A673 (cell line): ENCODE data around the gene LYPLAL1. TPM values are rescaled to one million over a fixed set of nuclear protein-coding genes. Genes with fewer than 3 reads are reported as not detected.
"Not testable (repeated sequence)": the region's sequence is repeated elsewhere in the genome, so short reads cannot be mapped to it uniquely, and the experiment has no call there.

Source experiments
- BruUV-seq: library from RNA; stranded (reverse); fragments of 400-500 nt; replicated peaks from 2 replicates; lab custom pipeline; 2021; lab: Mats Ljungman, UMichigan
- CTCF ChIA-PET: fragments of 300-600 bp; sonication (Branson Sonifier 250); formaldehyde crosslinking; loops from one replicate; lab custom pipeline; 2022; ENCODE audit warnings: antibody characterized with exemption; lab: Charles Lee
- POLR2A ChIA-PET: fragments of 300-600 bp; sonication (Branson Sonifier 250); formaldehyde crosslinking; loops from one replicate; lab custom pipeline; 2022; ENCODE audit warnings: antibody characterized with exemption; ENCODE audit not compliant: low non-redundant PET; lab: Charles Lee
- DNase-seq: peaks from one replicate; pipeline ENCODE4 v3.0.0-alpha.2; 2015; ENCODE audit warnings: low spot score
- H3K27ac ChIP-seq: fragments of 200-600 bp; sonication (generic); 2 replicates; pipeline ENCODE4 v1.5.1; 2016; ENCODE audit warnings: mixed run types, low read depth, mild to moderate bottlenecking, mixed read lengths, antibody characterized with exemption, low read length; ENCODE audit not compliant: poor library complexity, severe bottlenecking
- H3K27me3 ChIP-seq: fragments of 200-600 bp; sonication (generic); replicated peaks from 2 replicates; pipeline ENCODE4 v1.6.1; 2017; ENCODE audit warnings: mixed run types, low read depth, mild to moderate bottlenecking, mixed read lengths, antibody characterized with exemption, low read length; ENCODE audit not compliant: insufficient read depth, poor library complexity
- H3K36me3 ChIP-seq: fragments of 200-600 bp; sonication (generic); 2 replicates; pipeline ENCODE4 v1.6.1; 2016; ENCODE audit warnings: mixed run types, mild to moderate bottlenecking, mixed read lengths, antibody characterized with exemption, low read length; ENCODE audit not compliant: insufficient read depth, poor library complexity, severe bottlenecking
- H3K4me1 ChIP-seq: fragments of 200-600 bp; sonication (generic); 2 replicates; pipeline ENCODE4 v1.6.1; 2017; ENCODE audit warnings: mixed run types, mild to moderate bottlenecking, mixed read lengths, antibody characterized with exemption, low read length; ENCODE audit not compliant: insufficient read depth, poor library complexity, severe bottlenecking
- H3K4me3 ChIP-seq: fragments of 200-600 bp; sonication (generic); 2 replicates; pipeline ENCODE4 v1.5.1; 2016; ENCODE audit warnings: low read depth, mixed run types, mild to moderate bottlenecking, mixed read lengths, low read length; ENCODE audit not compliant: poor library complexity, severe bottlenecking
- H3K9me3 ChIP-seq: fragments of 200-600 bp; sonication (generic); 2 replicates; pipeline ENCODE4 v1.6.1; 2016; ENCODE audit warnings: mixed run types, low read depth, mild to moderate bottlenecking, mixed read lengths, antibody characterized with exemption, low read length; ENCODE audit not compliant: poor library complexity, severe bottlenecking
- EZH2 ChIP-seq: fragments of 200-600 bp; sonication (generic); IDR thresholded peaks from 2 replicates; pipeline ENCODE4 v1.6.1; 2017; ENCODE audit warnings: borderline replicate concordance, low read depth, mild to moderate bottlenecking, mixed read lengths, antibody characterized with exemption, low read length; ENCODE audit not compliant: poor library complexity, severe bottlenecking
- intact Hi-C: fragments of 100-400 bp; cut with micrococcal nuclease; formaldehyde crosslinking; loops from one replicate; pipeline ENCODE4 v1.10.0; 2022; ENCODE audit not compliant: unreplicated experiment
- total RNA-seq: library from RNA; stranded (reverse); gene quantifications from 2 replicates; pipeline ENCODE4 v1.2.3, GENCODE V29; 2021
- TF ChIP-seq, protein P1 (sequence below): fragments of 300-800, 200-600 bp; sonication (generic); conservative IDR thresholded peaks from 2 replicates; pipeline ENCODE4 v1.5.1; 2017; ENCODE audit warnings: low read depth, mild to moderate bottlenecking, antibody characterized with exemption, low read length, moderate library complexity, mixed read lengths

The LYPLAL1 gene
- total RNA-seq, 1 experiment from 2014 or later = 15.3 TPM

- DNase-seq = no peak
- no peak overlapping the region for H3K4me3 ChIP-seq
- intact Hi-C loops = no loop called here
- POLR2A ChIA-PET = no interaction called here
- H3K27ac ChIP-seq = no peak overlapping the region
- no peaks in the 10 kb centered on the region for H3K4me1 ChIP-seq
- no peaks in the 10 kb centered on the region for H3K36me3 ChIP-seq
- H3K27me3 ChIP-seq = no peaks in the 10 kb centered on the region
- H3K9me3 ChIP-seq = no peaks in the 10 kb centered on the region
- CTCF ChIA-PET = no interaction called here
- no TSS peak for BruUV-seq
- no peak for TF ChIP-seq EZH2
- TF ChIP-seq, protein P1, sequence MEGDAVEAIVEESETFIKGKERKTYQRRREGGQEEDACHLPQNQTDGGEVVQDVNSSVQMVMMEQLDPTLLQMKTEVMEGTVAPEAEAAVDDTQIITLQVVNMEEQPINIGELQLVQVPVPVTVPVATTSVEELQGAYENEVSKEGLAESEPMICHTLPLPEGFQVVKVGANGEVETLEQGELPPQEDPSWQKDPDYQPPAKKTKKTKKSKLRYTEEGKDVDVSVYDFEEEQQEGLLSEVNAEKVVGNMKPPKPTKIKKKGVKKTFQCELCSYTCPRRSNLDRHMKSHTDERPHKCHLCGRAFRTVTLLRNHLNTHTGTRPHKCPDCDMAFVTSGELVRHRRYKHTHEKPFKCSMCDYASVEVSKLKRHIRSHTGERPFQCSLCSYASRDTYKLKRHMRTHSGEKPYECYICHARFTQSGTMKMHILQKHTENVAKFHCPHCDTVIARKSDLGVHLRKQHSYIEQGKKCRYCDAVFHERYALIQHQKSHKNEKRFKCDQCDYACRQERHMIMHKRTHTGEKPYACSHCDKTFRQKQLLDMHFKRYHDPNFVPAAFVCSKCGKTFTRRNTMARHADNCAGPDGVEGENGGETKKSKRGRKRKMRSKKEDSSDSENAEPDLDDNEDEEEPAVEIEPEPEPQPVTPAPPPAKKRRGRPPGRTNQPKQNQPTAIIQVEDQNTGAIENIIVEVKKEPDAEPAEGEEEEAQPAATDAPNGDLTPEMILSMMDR = no peak
Measured at GRCh38 chr1:219247441-219247840, 73.8 kb downstream of the LYPLAL1 start.

DNA sequence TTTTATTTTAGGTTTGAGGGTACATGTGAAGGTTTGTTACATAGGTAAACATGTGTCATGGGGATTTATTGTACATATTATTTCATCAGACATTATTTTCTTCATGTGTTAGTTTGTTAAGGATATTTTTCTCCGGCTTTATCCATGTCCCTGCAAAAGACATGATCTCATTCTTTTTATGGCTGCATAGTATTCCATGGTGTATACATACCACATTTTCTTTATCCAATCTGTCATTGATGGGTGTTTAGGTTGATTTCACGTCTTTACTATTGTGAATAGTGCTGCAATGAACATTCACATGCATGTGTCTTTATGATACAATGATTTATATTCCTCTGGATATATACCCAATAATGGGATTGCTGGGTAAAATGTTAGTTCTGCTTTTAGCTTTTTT, 76.8 kb downstream of the LYPLAL1 start:
- POLR2A ChIA-PET, H3K27ac ChIP-seq, H3K36me3 ChIP-seq, DNase-seq, CTCF ChIA-PET, H3K27me3 ChIP-seq, H3K9me3 ChIP-seq, H3K4me1 ChIP-seq, BruUV-seq, intact Hi-C loops, H3K4me3 ChIP-seq: not testable (repeated sequence)

DNA sequence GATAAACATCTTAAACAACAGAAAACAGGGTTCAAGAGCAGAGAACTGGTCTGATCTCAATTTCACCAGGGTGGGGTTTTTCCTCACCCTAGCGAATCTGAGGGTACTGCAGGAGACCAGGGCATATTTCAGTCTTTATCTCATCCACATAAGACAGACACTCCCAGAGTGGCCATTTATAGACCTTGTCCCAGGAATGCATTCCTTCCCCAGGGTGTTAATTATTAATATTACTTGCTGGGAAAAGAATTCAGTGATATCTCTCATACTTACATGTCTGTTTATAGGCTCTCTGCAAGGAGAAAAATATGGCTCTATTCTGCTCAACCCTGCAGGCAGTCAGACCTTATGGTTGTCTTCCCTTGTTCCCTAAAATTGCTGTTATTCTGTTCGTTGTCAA, 84.1 kb downstream of the LYPLAL1 start:
- intact Hi-C loops = no loop called here
- Histone ChIP-seq H3K4me3 (no peak overlapping the region), H3K4me1 (no peaks in the 10 kb centered on the region), H3K27me3 (no peaks in the 10 kb centered on the region), H3K27ac (no peak overlapping the region), H3K36me3 (no peaks in the 10 kb centered on the region), H3K9me3 (peaks cover 10% of the 10 kb centered on the region)
- TF ChIP-seq, protein P1 = no peak
- TF ChIP-seq EZH2 = no peak
- CTCF ChIA-PET = no interaction called here
- no TSS peak for BruUV-seq
- DNase-seq = no peak
- POLR2A ChIA-PET = no interaction called here

DNA sequence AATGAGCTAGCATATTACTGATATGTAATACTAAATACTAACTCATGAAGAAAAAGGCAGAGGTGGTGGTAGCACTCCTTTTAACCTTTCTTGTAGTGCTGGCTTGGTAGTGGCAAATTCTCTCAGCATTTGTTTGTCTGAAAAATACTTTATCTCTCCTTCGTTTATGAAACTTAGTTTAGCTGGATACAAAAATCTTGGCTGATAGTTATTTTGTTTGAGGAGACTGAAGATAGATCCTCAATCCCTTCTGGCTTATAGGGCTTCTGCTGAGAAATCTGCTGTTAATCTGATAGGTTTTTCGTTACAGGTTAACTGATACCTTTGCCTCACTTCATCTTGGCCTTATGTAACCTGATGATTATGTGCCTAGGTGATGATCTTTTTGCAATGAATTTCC, 87.8 kb downstream of the LYPLAL1 start:
- Histone ChIP-seq H3K4me1 (no peaks in the 10 kb centered on the region), H3K9me3 (peaks cover 10% of the 10 kb centered on the region), H3K27ac (no peak overlapping the region), H3K27me3 (no peaks in the 10 kb centered on the region), H3K4me3 (no peak overlapping the region), H3K36me3 (no peaks in the 10 kb centered on the region)
- intact Hi-C loops = no loop called here
- BruUV-seq = no TSS peak
- DNase-seq = no peak
- CTCF ChIA-PET = no interaction called here
- TF ChIP-seq EZH2 = no peak
- TF ChIP-seq, protein P1 = no peak
- POLR2A ChIA-PET = no interaction called here
